Measurements from ENCODE around the gene CBY1. TPM values are rescaled to one million over a fixed set of nuclear protein-coding genes. Genes with fewer than 3 reads are reported as not detected.
"Not testable (repeated sequence)": the region's sequence is repeated elsewhere in the genome, so short reads cannot be mapped to it uniquely, and the experiment has no call there.

The CBY1 gene
- polyA plus RNA-seq, 1 of the 3 experiments (the other 2 are of a cell fraction) = 21.8 TPM

- no peaks in the 10 kb centered on the region for H3K79me2 ChIP-seq (ENCODE audit: insufficient read depth)
- TF ChIP-seq RFX5 (IDR thresholded peaks at IDR 0.05; ENCODE audit: low read length) (no peak), GABPA (IDR thresholded peaks at IDR 0.05; ENCODE audit: low read depth) (no peak), MEF2A (IDR thresholded peaks at IDR 0.05; ENCODE audit: borderline replicate concordance, low read depth) (no peak), GATA2 (CRISPR knock-in tag; IDR thresholded peaks at IDR 0.05) (no peak), USF2 (IDR thresholded peaks at IDR 0.05; ENCODE audit: borderline replicate concordance, low read depth, low read length) (no peak), FOSL2 (IDR thresholded peaks at IDR 0.05; ENCODE audit: borderline replicate concordance, low read depth) (no peak), SIN3A (IDR thresholded peaks at IDR 0.05; ENCODE audit: borderline replicate concordance, low read depth, low read length) (no peak), FOXJ3 (CRISPR knock-in tag; IDR thresholded peaks at IDR 0.05) (no peak), YY1 (IDR thresholded peaks at IDR 0.05; ENCODE audit: low read depth) (no peak), POLR2AphosphoS5 (IDR thresholded peaks at IDR 0.05; ENCODE audit: low read depth, low read length) (no peak), FOXM1 (IDR thresholded peaks at IDR 0.05; ENCODE audit: low read depth) (no peak), MXI1 (IDR thresholded peaks at IDR 0.05; ENCODE audit: low read depth, low read length) (no peak), RXRA (IDR thresholded peaks at IDR 0.05; ENCODE audit: borderline replicate concordance, low read depth) (no peak), CHD2 (IDR thresholded peaks at IDR 0.05; ENCODE audit: low read length, partially characterized antibody) (no peak)
- TF ChIP-seq, protein P1, sequence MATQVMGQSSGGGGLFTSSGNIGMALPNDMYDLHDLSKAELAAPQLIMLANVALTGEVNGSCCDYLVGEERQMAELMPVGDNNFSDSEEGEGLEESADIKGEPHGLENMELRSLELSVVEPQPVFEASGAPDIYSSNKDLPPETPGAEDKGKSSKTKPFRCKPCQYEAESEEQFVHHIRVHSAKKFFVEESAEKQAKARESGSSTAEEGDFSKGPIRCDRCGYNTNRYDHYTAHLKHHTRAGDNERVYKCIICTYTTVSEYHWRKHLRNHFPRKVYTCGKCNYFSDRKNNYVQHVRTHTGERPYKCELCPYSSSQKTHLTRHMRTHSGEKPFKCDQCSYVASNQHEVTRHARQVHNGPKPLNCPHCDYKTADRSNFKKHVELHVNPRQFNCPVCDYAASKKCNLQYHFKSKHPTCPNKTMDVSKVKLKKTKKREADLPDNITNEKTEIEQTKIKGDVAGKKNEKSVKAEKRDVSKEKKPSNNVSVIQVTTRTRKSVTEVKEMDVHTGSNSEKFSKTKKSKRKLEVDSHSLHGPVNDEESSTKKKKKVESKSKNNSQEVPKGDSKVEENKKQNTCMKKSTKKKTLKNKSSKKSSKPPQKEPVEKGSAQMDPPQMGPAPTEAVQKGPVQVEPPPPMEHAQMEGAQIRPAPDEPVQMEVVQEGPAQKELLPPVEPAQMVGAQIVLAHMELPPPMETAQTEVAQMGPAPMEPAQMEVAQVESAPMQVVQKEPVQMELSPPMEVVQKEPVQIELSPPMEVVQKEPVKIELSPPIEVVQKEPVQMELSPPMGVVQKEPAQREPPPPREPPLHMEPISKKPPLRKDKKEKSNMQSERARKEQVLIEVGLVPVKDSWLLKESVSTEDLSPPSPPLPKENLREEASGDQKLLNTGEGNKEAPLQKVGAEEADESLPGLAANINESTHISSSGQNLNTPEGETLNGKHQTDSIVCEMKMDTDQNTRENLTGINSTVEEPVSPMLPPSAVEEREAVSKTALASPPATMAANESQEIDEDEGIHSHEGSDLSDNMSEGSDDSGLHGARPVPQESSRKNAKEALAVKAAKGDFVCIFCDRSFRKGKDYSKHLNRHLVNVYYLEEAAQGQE (IDR thresholded peaks at IDR 0.05; ENCODE audit: low read depth, low read length) = no peak
- TF ChIP-seq, protein P2, sequence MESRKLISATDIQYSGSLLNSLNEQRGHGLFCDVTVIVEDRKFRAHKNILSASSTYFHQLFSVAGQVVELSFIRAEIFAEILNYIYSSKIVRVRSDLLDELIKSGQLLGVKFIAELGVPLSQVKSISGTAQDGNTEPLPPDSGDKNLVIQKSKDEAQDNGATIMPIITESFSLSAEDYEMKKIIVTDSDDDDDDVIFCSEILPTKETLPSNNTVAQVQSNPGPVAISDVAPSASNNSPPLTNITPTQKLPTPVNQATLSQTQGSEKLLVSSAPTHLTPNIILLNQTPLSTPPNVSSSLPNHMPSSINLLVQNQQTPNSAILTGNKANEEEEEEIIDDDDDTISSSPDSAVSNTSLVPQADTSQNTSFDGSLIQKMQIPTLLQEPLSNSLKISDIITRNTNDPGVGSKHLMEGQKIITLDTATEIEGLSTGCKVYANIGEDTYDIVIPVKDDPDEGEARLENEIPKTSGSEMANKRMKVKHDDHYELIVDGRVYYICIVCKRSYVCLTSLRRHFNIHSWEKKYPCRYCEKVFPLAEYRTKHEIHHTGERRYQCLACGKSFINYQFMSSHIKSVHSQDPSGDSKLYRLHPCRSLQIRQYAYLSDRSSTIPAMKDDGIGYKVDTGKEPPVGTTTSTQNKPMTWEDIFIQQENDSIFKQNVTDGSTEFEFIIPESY (IDR thresholded peaks at IDR 0.05; ENCODE audit: borderline replicate concordance, low read depth) = no peak
- no peaks in the 10 kb centered on the region for H4K20me1 ChIP-seq (ENCODE audit: insufficient read depth)
- no peaks in the 10 kb centered on the region for H3K9me3 ChIP-seq
- no peaks in the 10 kb centered on the region for H3K9me2 ChIP-seq
- 97% methylated on average over 13 of the region's 13 CpGs for WGBS (ENCODE audit: low lambda C conversion rate)
- no peaks in the 10 kb centered on the region for H3K27me3 ChIP-seq (ENCODE audit: insufficient read depth)
- no peak overlapping the region for H2AFZ ChIP-seq (ENCODE audit: low read depth)
- no peaks in the 10 kb centered on the region for H3F3A ChIP-seq (replicated peaks; ENCODE audit: insufficient read depth)
- H3K27ac ChIP-seq (ENCODE audit: low read depth in 2 of 2, low read length in 1 of 2) = no peak overlapping the region
- no peaks in the 10 kb centered on the region for H3K4me1 ChIP-seq (ENCODE audit: control insufficient read depth in 1 of 2, insufficient read depth in 2 of 2, low read depth in 1 of 2, low read length in 1 of 2)
- no peak overlapping the region for H3K4me2 ChIP-seq
- ChIA-PET POLR2A (no interaction called here), CTCF (no interaction called here)
- no peak overlapping the region for H3K4me3 ChIP-seq (ENCODE audit: low read depth in 2 of 2, low read length in 1 of 2)
- no peaks in the 10 kb centered on the region for H3K36me3 ChIP-seq (replicated peaks in 1 of 2; ENCODE audit: control insufficient read depth in 1 of 2, insufficient read depth in 2 of 2, low read length in 1 of 2)
- no peak for DNase-seq
- H3K9ac ChIP-seq = no peak overlapping the region
Observed at GRCh38 chr22:38641476-38642040, 14.9 kb upstream of the CBY1 start.

DNA sequence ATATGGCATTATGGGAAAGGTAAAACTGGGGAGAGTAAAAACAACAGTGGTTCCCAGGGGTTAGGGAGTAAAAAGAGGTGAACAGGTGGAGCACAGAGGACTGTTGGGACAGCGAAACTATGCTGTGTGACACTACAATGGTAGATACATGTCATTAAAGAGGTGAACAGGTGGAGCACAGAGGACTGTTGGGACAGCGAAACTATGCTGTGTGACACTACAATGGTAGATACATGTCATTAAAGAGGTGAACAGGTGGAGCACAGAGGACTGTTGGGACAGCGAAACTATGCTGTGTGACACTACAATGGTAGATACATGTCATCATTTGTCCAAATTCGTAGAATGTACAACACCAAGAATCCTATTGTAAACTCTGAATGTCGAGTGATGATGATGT lies 12.2 kb upstream of the CBY1 start:
- DNase-seq; H3K36me3 ChIP-seq (replicated peaks in 1 of 2; ENCODE audit: control insufficient read depth in 1 of 2, insufficient read depth in 2 of 2, low read length in 1 of 2); H3K9me2 ChIP-seq; H4K20me1 ChIP-seq (ENCODE audit: insufficient read depth); H3K4me2 ChIP-seq; H3K27me3 ChIP-seq (ENCODE audit: insufficient read depth); H3K4me1 ChIP-seq (ENCODE audit: control insufficient read depth in 1 of 2, insufficient read depth in 2 of 2, low read depth in 1 of 2, low read length in 1 of 2); CTCF ChIA-PET; H3F3A ChIP-seq (replicated peaks; ENCODE audit: insufficient read depth); H3K4me3 ChIP-seq (ENCODE audit: low read depth in 2 of 2, low read length in 1 of 2); H3K9me3 ChIP-seq; H3K9ac ChIP-seq; H2AFZ ChIP-seq (ENCODE audit: low read depth); H3K79me2 ChIP-seq (ENCODE audit: insufficient read depth); H3K27ac ChIP-seq (ENCODE audit: low read depth in 2 of 2, low read length in 1 of 2); POLR2A ChIA-PET: not testable (repeated sequence)
- WGBS (ENCODE audit: low lambda C conversion rate) = 91% methylated on average over 5 of the region's 5 CpGs

All from SK-N-SH (cell line).